Sigmoid colon (tissue), 7 donors: ENCODE measurements around the gene ATP10A. TPM values are rescaled to one million over a fixed set of nuclear protein-coding genes. Genes with fewer than 3 reads are reported as not detected.

Experiments used
- DNase-seq: peaks from one replicate; pipeline ENCODE4 v3.0.0-alpha.2; 2019
- H3K27ac ChIP-seq, 4 donors: fragments of 200-600 bp; sonication (generic); one replicate each; pipeline ENCODE4 v1.5.1; 2016 to 2019; ENCODE audit warnings: mild to moderate bottlenecking in 1 of 4
- H3K27me3 ChIP-seq, 3 donors: fragments of 200-600 bp; sonication (generic); one replicate each; pipeline ENCODE4 v1.5.1; 2019; ENCODE audit warnings: mild to moderate bottlenecking in 1 of 3
- H3K36me3 ChIP-seq, 4 donors: fragments of 200-600 bp; sonication (generic); one replicate each; pipeline ENCODE4 v1.5.1; 2016 to 2019
- H3K4me1 ChIP-seq, 4 donors: fragments of 200-600 bp; sonication (generic); one replicate each; pipeline ENCODE4 v1.5.1; 2017 to 2019
- H3K4me3 ChIP-seq, 4 donors: fragments of 200-600 bp; sonication (generic); one replicate each; pipeline ENCODE4 v1.5.1; 2017 to 2019; ENCODE audit warnings: mild to moderate bottlenecking in 2 of 4, moderate library complexity in 1 of 4
- H3K9me3 ChIP-seq, 4 donors: fragments of 200-600 bp in 3 of 4; sonication (generic) in 3 of 4; one replicate each; pipeline versions ENCODE4 v1.5.1 to v1.6.1; 2013 to 2019
- CTCF ChIP-seq, 4 experiments: fragments of 450-650 bp in 3 of 4; fragments of 200-600 bp in 1 of 4; IDR thresholded peaks; one replicate each; pipeline ENCODE4 v1.5.1; 2016 to 2019; ENCODE audit warnings: antibody characterized with exemption in 4 of 4, mild to moderate bottlenecking in 3 of 4, moderate library complexity in 2 of 4
- EP300 ChIP-seq, 4 donors: sonication (generic); formaldehyde crosslinking; IDR thresholded peaks; one replicate each; pipeline ENCODE4 v1.6.1; 2017; ENCODE audit warnings: antibody characterized with exemption in 4 of 4
- POLR2A ChIP-seq, 2 donors: fragments of 450-650 bp; IDR thresholded peaks; one replicate each; pipeline ENCODE4 v1.6.1; 2016; ENCODE audit warnings: antibody characterized with exemption in 2 of 2, mild to moderate bottlenecking in 2 of 2, moderate library complexity in 2 of 2
- POLR2AphosphoS5 ChIP-seq, 4 donors: sonication (generic); formaldehyde crosslinking; IDR thresholded peaks; one replicate each; pipeline ENCODE4 v1.6.1; 2017; ENCODE audit warnings: antibody characterized with exemption in 4 of 4
- WGBS, 2 donors: extraction: QIAGEN DNeasy Blood & Tissue Kit; methylation state at CpG; one replicate each; pipeline ENCODE4 v1.1.7; 2013; 5-methylcytosine and 5-hydroxymethylcytosine counted together
- intact Hi-C: fragments of 100-400 bp; cut with DNase I; formaldehyde crosslinking; loops from one replicate; pipeline ENCODE4 v1.15.1; 2023
- polyA plus RNA-seq, 3 donors: library from polyadenylated mRNA; stranded (reverse); fragments of 200-250 nt; gene quantifications; one replicate each; pipeline ENCODE4 v1.2.3, GENCODE V29; 2013
- total RNA-seq, 4 donors: library from RNA; depleted of rRNA; stranded (reverse); fragments of >200 nt; gene quantifications; one replicate each; pipeline ENCODE4 v1.1.0, GENCODE V29; 2016
- donor health status: healthy with polysubstance abuse.
- donor health status: Bipolar disorder and iron deficiency.
- donor health status: healthy.

Gene ATP10A
- total and polyA plus RNA-seq, 7 donors, result 0.23 to 7.7 (median 2.9) TPM

- Histone ChIP-seq H3K4me3 (no peak overlapping the region), H3K4me1 (no peaks in the 10 kb centered on the region), H3K9me3 (no peaks in the 10 kb centered on the region), H3K36me3 (peaks cover 0 to 4% (median 0%) of the 10 kb centered on the region in 4 donors), H3K27ac (no peak overlapping the region), H3K27me3 (no peaks in the 10 kb centered on the region)
- intact Hi-C loops, result no loop called here
- DNase-seq, result peak; percentile 29
- TF ChIP-seq EP300 (IDR thresholded peaks at IDR 0.05), result no peak
- no peak for TF ChIP-seq CTCF (IDR thresholded peaks at IDR 0.05)
- no peak for TF ChIP-seq POLR2AphosphoS5 (IDR thresholded peaks at IDR 0.05)
- no peak for TF ChIP-seq POLR2A (IDR thresholded peaks at IDR 0.05)
- 87% methylated on average over 15 of the region's 15 CpGs for WGBS, 2 donors
Observed at GRCh38 chr15:25728816-25729215, 134.3 kb downstream of the ATP10A start.

- WGBS, 2 donors, result 89 to 91% methylated on average over 18 of the region's 18 CpGs
- TF ChIP-seq CTCF (IDR thresholded peaks at IDR 0.05), result no peak
- no peak for TF ChIP-seq POLR2AphosphoS5 (IDR thresholded peaks at IDR 0.05)
- TF ChIP-seq POLR2A (IDR thresholded peaks at IDR 0.05), result no peak
- no peak for TF ChIP-seq EP300 (IDR thresholded peaks at IDR 0.05)
- Histone ChIP-seq H3K36me3 (peaks cover 0 to 4% (median 0%) of the 10 kb centered on the region in 4 donors), H3K4me3 (no peak overlapping the region), H3K27ac (no peak overlapping the region), H3K9me3 (no peaks in the 10 kb centered on the region), H3K4me1 (no peaks in the 10 kb centered on the region), H3K27me3 (no peaks in the 10 kb centered on the region)
- DNase-seq, result peak; percentile 48
- intact Hi-C loops, result no loop called here
Observed at GRCh38 chr15:25727867-25728600, 135.1 kb downstream of the ATP10A start.

- Histone ChIP-seq H3K4me3 (no peak overlapping the region), H3K4me1 (no peaks in the 10 kb centered on the region), H3K27me3 (no peaks in the 10 kb centered on the region), H3K36me3 (peaks cover 0 to 4% (median 0%) of the 10 kb centered on the region in 4 donors), H3K27ac (no peak overlapping the region), H3K9me3 (no peaks in the 10 kb centered on the region)
- peak; percentile 54 for DNase-seq
- intact Hi-C loops, result no loop called here
- WGBS, 2 donors, result 94 to 95% methylated on average over 15 of the region's 15 CpGs
- TF ChIP-seq CTCF (IDR thresholded peaks at IDR 0.05) (no peak), POLR2A (IDR thresholded peaks at IDR 0.05) (no peak), EP300 (IDR thresholded peaks at IDR 0.05) (no peak), POLR2AphosphoS5 (IDR thresholded peaks at IDR 0.05) (no peak)
Observed at GRCh38 chr15:25727116-25727515, 136.0 kb downstream of the ATP10A start.

DNA sequence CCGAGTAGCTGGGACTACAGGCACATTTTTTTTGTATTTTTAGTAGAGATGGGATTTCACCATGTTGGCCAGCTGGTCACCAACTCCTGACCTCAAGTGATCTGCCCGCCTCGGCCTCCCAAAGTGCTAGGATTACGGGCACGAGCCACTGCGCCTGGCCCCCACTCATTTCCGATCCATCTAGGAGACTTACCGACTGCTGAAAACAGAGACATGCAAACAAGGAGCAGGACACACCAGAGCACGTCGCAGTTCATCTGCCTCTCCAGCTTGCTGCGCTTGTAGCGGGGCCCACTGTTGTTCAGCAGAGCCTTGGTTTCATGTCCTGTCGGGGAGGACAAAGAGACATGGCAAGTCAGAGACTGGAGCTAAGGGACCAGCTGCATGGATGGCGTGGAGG, 137.4 kb downstream of the ATP10A start:
- intact Hi-C loops, result no loop called here
- Histone ChIP-seq H3K4me1 (peaks cover 0 to 4% (median 0%) of the 10 kb centered on the region in 4 donors), H3K36me3 (peaks cover 0 to 4% (median 0%) of the 10 kb centered on the region in 4 donors), H3K4me3 (no peak overlapping the region), H3K27me3 (no peaks in the 10 kb centered on the region), H3K9me3 (no peaks in the 10 kb centered on the region), H3K27ac (no peak overlapping the region)
- peak; percentile 44 for DNase-seq
- 94 to 95% methylated on average over 14 of the region's 14 CpGs for WGBS, 2 donors
- TF ChIP-seq POLR2A (IDR thresholded peaks at IDR 0.05), result no peak
- no peak for TF ChIP-seq POLR2AphosphoS5 (IDR thresholded peaks at IDR 0.05)
- no peak for TF ChIP-seq EP300 (IDR thresholded peaks at IDR 0.05)
- TF ChIP-seq CTCF (IDR thresholded peaks at IDR 0.05), result no peak
